Keratinocyte (primary cell): ENCODE measurements around the gene ZNRD2. TPM values are rescaled to one million over a fixed set of nuclear protein-coding genes. Genes with fewer than 3 reads are reported as not detected.
"Not testable (repeated sequence)": the region's sequence is repeated elsewhere in the genome, so short reads cannot be mapped to it uniquely, and the experiment has no call there.

ENCODE experiments used
- DNase-seq: peaks from one replicate; pipeline ENCODE4 v3.0.0-alpha.2; 2011; ENCODE audit warnings: low read depth, missing footprints, low spot score
- FAIRE-seq: peaks from 2 replicates; lab custom pipeline; 2011; peaks lifted over from hg19 to GRCh38; lab: Jason Lieb, UNC
- H2AFZ ChIP-seq: 2 replicates; pipeline ENCODE4 v1.6.0; 2012; ENCODE audit warnings: low read length, control low read depth, inconsistent platforms; ENCODE audit not compliant: control insufficient read depth
- H3K27ac ChIP-seq: 2 replicates; pipeline ENCODE4 v1.5.1; 2011; ENCODE audit warnings: low read length; ENCODE audit not compliant: control insufficient read depth, insufficient read depth
- H3K27me3 ChIP-seq: 3 replicates; pipeline ENCODE4 v1.6.0; 2011; ENCODE audit warnings: low read length; ENCODE audit not compliant: control insufficient read depth, insufficient read depth; ENCODE audit errors: extremely low read depth
- H3K36me3 ChIP-seq, 2 experiments: 2 replicates in 1 of 2; 3 replicates in 1 of 2; pipeline ENCODE4 v1.5.1; 2011; ENCODE audit warnings: low read length in 2 of 2, mild to moderate bottlenecking in 1 of 2; ENCODE audit not compliant: control insufficient read depth in 2 of 2, insufficient read depth in 2 of 2; ENCODE audit errors: extremely low read depth in 1 of 2
- H3K4me1 ChIP-seq: 3 replicates; pipeline ENCODE4 v1.5.1; 2011; ENCODE audit warnings: low read length; ENCODE audit not compliant: control insufficient read depth, insufficient read depth; ENCODE audit errors: extremely low read depth
- H3K4me2 ChIP-seq: 3 replicates; pipeline ENCODE4 v1.6.0; 2011; ENCODE audit warnings: low read depth, low read length; ENCODE audit not compliant: control insufficient read depth, insufficient read depth; ENCODE audit errors: extremely low read depth
- H3K4me3 ChIP-seq, 3 experiments: fragments of 200-600 bp in 1 of 3; sonication (generic) in 1 of 3; 2 replicates in 2 of 3; 3 replicates in 1 of 3; pipeline ENCODE4 v1.5.1; 2011 to 2016; ENCODE audit warnings: low read length in 3 of 3, mild to moderate bottlenecking in 3 of 3, control low read depth in 2 of 3, inconsistent platforms in 1 of 3, low read depth in 1 of 3, mixed read lengths in 1 of 3, mixed run types in 1 of 3, moderate library complexity in 1 of 3; ENCODE audit not compliant: control insufficient read depth in 2 of 3, insufficient read depth in 2 of 3; ENCODE audit errors: extremely low read depth in 1 of 3
- H3K79me2 ChIP-seq: 2 replicates; pipeline ENCODE4 v1.6.0; 2012; ENCODE audit warnings: low read length; ENCODE audit not compliant: control insufficient read depth, insufficient read depth
- H3K9ac ChIP-seq: 3 replicates; pipeline ENCODE4 v1.6.0; 2011; ENCODE audit warnings: low read length; ENCODE audit not compliant: control insufficient read depth, insufficient read depth; ENCODE audit errors: extremely low read depth
- H3K9me1 ChIP-seq: 3 replicates; pipeline ENCODE4 v1.6.0; 2011; ENCODE audit warnings: low read length; ENCODE audit not compliant: control insufficient read depth, insufficient read depth; ENCODE audit errors: extremely low read depth
- H3K9me3 ChIP-seq: 2 replicates; pipeline ENCODE4 v1.5.1; 2012; ENCODE audit warnings: low read depth, low read length; ENCODE audit not compliant: control insufficient read depth
- H4K20me1 ChIP-seq: 3 replicates; pipeline ENCODE4 v1.6.0; 2011; ENCODE audit warnings: low read length; ENCODE audit not compliant: control insufficient read depth, insufficient read depth; ENCODE audit errors: extremely low read depth
- EZH2 ChIP-seq: IDR thresholded peaks from one replicate; pipeline ENCODE4 v1.6.1; 2012; ENCODE audit warnings: inconsistent platforms, mild to moderate bottlenecking, low read length, moderate library complexity
- dilution Hi-C: fragments of 300-500 bp; cut with MboI; formaldehyde crosslinking; loops from one replicate; pipeline ENCODE4 v1.7.0; 2020; ENCODE audit warnings: low sequenced_read_pairs; ENCODE audit not compliant: extremely low pct_ligation_motif_present
- polyA plus RNA-seq, 5 experiments: library from polyadenylated mRNA; depleted of rRNA in 3 of 5; stranded (reverse) in 3 of 5; stranded (forward) in 1 of 5; unstranded in 1 of 5; fragments of >200 nt; gene quantifications; 1 replicate in 1 of 5; 2 replicates in 3 of 5; 3 replicates in 1 of 5; pipeline versions ENCODE4 v1.2.1 to v1.2.3, GENCODE V29; 2011 to 2012; ENCODE audit warnings: missing spikeins in 2 of 5, low read depth in 1 of 5, low replicate concordance in 1 of 5
- TF ChIP-seq, protein P1 (sequence below), 3 experiments: IDR thresholded peaks in 1 of 3; conservative IDR thresholded peaks in 1 of 3; optimal IDR thresholded peaks in 1 of 3; 2 replicates in 2 of 3; 3 replicates in 1 of 3; pipeline versions ENCODE3 to v1.5.1; 2011; ENCODE audit warnings: low read length in 3 of 3, mild to moderate bottlenecking in 3 of 3, moderate library complexity in 2 of 3, control low read depth in 1 of 3, inconsistent platforms in 1 of 3; ENCODE audit not compliant: insufficient read depth in 2 of 3; ENCODE audit errors: extremely low read depth in 1 of 3

Gene ZNRD2
- polyA plus RNA-seq, 1 donor (not counting 4 experiments of a cell fraction or from before 2014, with no cell fraction given): 33.6 TPM

DNA sequence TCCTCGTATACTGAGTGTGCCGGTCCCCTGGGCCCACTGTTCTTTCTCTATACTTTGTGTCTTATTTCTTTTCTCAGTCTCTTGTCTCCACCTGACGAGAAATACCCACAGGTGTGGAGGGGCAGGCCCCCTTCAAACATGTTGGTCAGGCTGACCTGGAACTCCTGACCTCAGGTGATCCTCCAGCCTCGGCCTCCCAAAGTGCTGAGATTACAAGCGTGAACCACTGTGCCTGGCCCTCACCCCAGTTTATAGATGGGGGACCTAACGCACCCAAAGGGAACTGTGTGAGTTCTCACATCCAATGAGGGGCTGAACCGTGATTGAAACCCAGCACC lies 46.7 kb upstream of the ZNRD2 start:
- dilution Hi-C loops, H3K4me3 ChIP-seq, DNase-seq, H3K27ac ChIP-seq, H3K36me3 ChIP-seq, H3K9me1 ChIP-seq, H2AFZ ChIP-seq, H3K4me2 ChIP-seq, H3K9me3 ChIP-seq, FAIRE-seq, H3K27me3 ChIP-seq, H3K9ac ChIP-seq, H4K20me1 ChIP-seq: not testable (repeated sequence)
- Histone ChIP-seq H3K79me2 (peaks cover 20% of the 10 kb centered on the region), H3K4me1 (peaks cover 10% of the 10 kb centered on the region)

GRCh38 chr11:65524014-65524740 lies 46.1 kb upstream of the ZNRD2 start:
- TF ChIP-seq, protein P1, sequence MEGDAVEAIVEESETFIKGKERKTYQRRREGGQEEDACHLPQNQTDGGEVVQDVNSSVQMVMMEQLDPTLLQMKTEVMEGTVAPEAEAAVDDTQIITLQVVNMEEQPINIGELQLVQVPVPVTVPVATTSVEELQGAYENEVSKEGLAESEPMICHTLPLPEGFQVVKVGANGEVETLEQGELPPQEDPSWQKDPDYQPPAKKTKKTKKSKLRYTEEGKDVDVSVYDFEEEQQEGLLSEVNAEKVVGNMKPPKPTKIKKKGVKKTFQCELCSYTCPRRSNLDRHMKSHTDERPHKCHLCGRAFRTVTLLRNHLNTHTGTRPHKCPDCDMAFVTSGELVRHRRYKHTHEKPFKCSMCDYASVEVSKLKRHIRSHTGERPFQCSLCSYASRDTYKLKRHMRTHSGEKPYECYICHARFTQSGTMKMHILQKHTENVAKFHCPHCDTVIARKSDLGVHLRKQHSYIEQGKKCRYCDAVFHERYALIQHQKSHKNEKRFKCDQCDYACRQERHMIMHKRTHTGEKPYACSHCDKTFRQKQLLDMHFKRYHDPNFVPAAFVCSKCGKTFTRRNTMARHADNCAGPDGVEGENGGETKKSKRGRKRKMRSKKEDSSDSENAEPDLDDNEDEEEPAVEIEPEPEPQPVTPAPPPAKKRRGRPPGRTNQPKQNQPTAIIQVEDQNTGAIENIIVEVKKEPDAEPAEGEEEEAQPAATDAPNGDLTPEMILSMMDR (optimal IDR thresholded peaks at IDR 0.05 in 1 of 3, IDR thresholded peaks at IDR 0.05 in 1 of 3, conservative IDR thresholded peaks at IDR 0.05 in 1 of 3; ENCODE audit: extremely low read depth in 1 of 3, insufficient read depth in 2 of 3, low read length in 3 of 3): no peak
- TF ChIP-seq EZH2: no peak
- Histone ChIP-seq H3K9me3 (no peaks in the 10 kb centered on the region), H3K4me1 (peaks cover 10% of the 10 kb centered on the region), H3K36me3 (peaks cover 7 to 10% of the 10 kb centered on the region in 2 experiments), H3K4me2 (peak overlapping the region; percentile 60), H3K27me3 (peaks cover 5% of the 10 kb centered on the region), H3K9ac (no peak overlapping the region), H3K9me1 (peaks cover 2% of the 10 kb centered on the region), H2AFZ (peak overlapping the region; percentile 54), H4K20me1 (no peaks in the 10 kb centered on the region), H3K4me3 (no peak overlapping the region), H3K27ac (no peak overlapping the region), H3K79me2 (peaks cover 23% of the 10 kb centered on the region)
- DNase-seq (no peak), FAIRE-seq (no peak)
- dilution Hi-C loops: no loop called here
